K562 (cell line): ENCODE data around the gene USP2. TPM values are rescaled to one million over a fixed set of nuclear protein-coding genes. Genes with fewer than 3 reads are reported as not detected.

ENCODE experiments used
- ADNP ChIP-seq: fragments of 200-800 bp; sonication (Bioruptor generic); IDR thresholded peaks from 2 replicates; pipeline ENCODE4 v1.6.1; 2016; ENCODE audit warnings: missing genetic modification characterization, missing compliant biosample characterization
- CXXC5 ChIP-seq: fragments of 250-450 bp; sonication (Bioruptor Pico); IDR thresholded peaks from 2 replicates; pipeline ENCODE4 v1.8.0; 2022; ENCODE audit warnings: inconsistent platforms, mild to moderate bottlenecking, moderate library complexity
- FOXA3 ChIP-seq, 2 experiments: fragments of 450-650 bp in 1 of 2; sonication (generic) in 1 of 2; formaldehyde crosslinking; IDR thresholded peaks in 1 of 2; conservative IDR thresholded peaks in 1 of 2; 2 replicates each; pipeline versions ENCODE4 v1.4.0 to v1.8.0; 2020 to 2022; ENCODE audit warnings: mild to moderate bottlenecking in 2 of 2, missing genetic modification reagents in 1 of 2
- FUS ChIP-seq: fragments of 200-400 bp; formaldehyde crosslinking; optimal IDR thresholded peaks from 2 replicates; pipeline ENCODE3; 2017; ENCODE audit warnings: low read depth, low read length
- HSF4 ChIP-seq: fragments of 250-450 bp; sonication (Bioruptor Pico); IDR thresholded peaks from 2 replicates; pipeline ENCODE4 v2.1.2; 2022; ENCODE audit warnings: mild to moderate bottlenecking, moderate library complexity, borderline replicate concordance
- KDM4B ChIP-seq, 2 experiments: fragments of 450-650 bp in 1 of 2; sonication (generic) in 1 of 2; IDR thresholded peaks; 2 replicates each; pipeline ENCODE4 v1.6.1; 2016 to 2017; ENCODE audit warnings: borderline replicate concordance in 2 of 2, antibody characterized with exemption in 1 of 2, low read depth in 1 of 2, mild to moderate bottlenecking in 1 of 2
- KLF1 ChIP-seq: fragments of 450-650 bp; IDR thresholded peaks from 2 replicates; pipeline ENCODE4 v1.6.1; 2016; ENCODE audit warnings: missing genetic modification characterization, missing compliant biosample characterization
- MBD2 ChIP-seq: sonication (generic); IDR thresholded peaks from 2 replicates; pipeline ENCODE4 v1.6.1; 2016; ENCODE audit warnings: low read depth, borderline replicate concordance
- MCM7 ChIP-seq, 2 experiments: fragments of 450-650 bp; IDR thresholded peaks; 2 replicates each; pipeline ENCODE4 v1.6.1; 2016 to 2018
- NUFIP1 ChIP-seq: fragments of 450-650 bp; IDR thresholded peaks from 2 replicates; pipeline ENCODE4 v1.6.1; 2018; ENCODE audit not compliant: partially characterized antibody
- PHF21A ChIP-seq: fragments of 450-650 bp; IDR thresholded peaks from 2 replicates; pipeline ENCODE4 v1.6.1; 2017; ENCODE audit warnings: low read depth, borderline replicate concordance
- PRMT5 ChIP-seq: sonication (generic); formaldehyde crosslinking; IDR thresholded peaks from 2 replicates; pipeline ENCODE4 v1.5.0; 2020; ENCODE audit warnings: missing genetic modification reagents
- RNF2 ChIP-seq: sonication (generic); IDR thresholded peaks from 2 replicates; pipeline ENCODE4 v1.6.1; 2016
- SRSF7 ChIP-seq: fragments of 200-400 bp; formaldehyde crosslinking; optimal IDR thresholded peaks from 2 replicates; pipeline ENCODE3; 2017; ENCODE audit warnings: mild to moderate bottlenecking, low read depth, low read length
- U2AF1 ChIP-seq: fragments of 200-400 bp; formaldehyde crosslinking; optimal IDR thresholded peaks from 2 replicates; pipeline ENCODE3; 2017; ENCODE audit warnings: mild to moderate bottlenecking, low read depth, low read length, moderate library complexity
- ZNF274 ChIP-seq: IDR thresholded peaks from 2 replicates; pipeline ENCODE4 v1.6.1; 2011; ENCODE audit warnings: low read depth, mild to moderate bottlenecking, low read length, moderate library complexity, borderline replicate concordance
- ZNF436 ChIP-seq: fragments of 250-450, 450-650 bp; sonication (Bioruptor Pico); formaldehyde crosslinking; IDR thresholded peaks from 2 replicates; pipeline ENCODE4 v1.7.0; 2020; ENCODE audit warnings: mild to moderate bottlenecking
- ZNF507 ChIP-seq: conservative IDR thresholded peaks from 2 replicates; pipeline ENCODE4 v1.6.1; 2017; ENCODE audit warnings: missing genetic modification characterization, missing compliant biosample characterization
- ZNF766 ChIP-seq: fragments of 200-800 bp; sonication (Bioruptor generic); conservative IDR thresholded peaks from 2 replicates; pipeline ENCODE4 v1.6.1; 2016; ENCODE audit warnings: missing genetic modification characterization, missing compliant biosample characterization
- polyA plus RNA-seq, 8 experiments: library from polyadenylated mRNA; depleted of rRNA in 4 of 8; stranded (reverse) in 5 of 8; unstranded in 3 of 8; fragments of >200 nt; fragmentation: Nextera tagmentation in 2 of 8; fragmentation: Illumina TruSeq in 1 of 8; extraction: Ambion mirVana in 2 of 8; extraction: Trizol in 1 of 8; gene quantifications; 2 replicates each; pipeline versions ENCODE4 v1.2.1 to v1.2.3, GENCODE V29; 2011 to 2014; ENCODE audit warnings: inconsistent platforms in 1 of 8, missing spikeins in 1 of 8
- total RNA-seq, 7 experiments: library from RNA; depleted of rRNA in 6 of 7; stranded (reverse); fragments of >200 nt in 6 of 7; fragmentation: Illumina TruSeq in 2 of 7; extraction: Trizol in 2 of 7; gene quantifications; 2 replicates each; pipeline versions ENCODE4 v1.2.1 to v1.2.3, GENCODE V29; 2011 to 2021; ENCODE audit warnings: low replicate concordance in 1 of 7
- TF ChIP-seq, protein P1 (sequence below): fragments of 450-650 bp; IDR thresholded peaks from 2 replicates; pipeline ENCODE4 v1.6.1; 2016; ENCODE audit warnings: missing biosample characterization, missing genetic modification characterization
- TF ChIP-seq, protein P2 (sequence below): IDR thresholded peaks from 3 replicates; pipeline ENCODE4 v1.6.1; 2011; ENCODE audit warnings: borderline replicate concordance, mild to moderate bottlenecking; ENCODE audit not compliant: insufficient read length, insufficient read depth
- TF ChIP-seq, protein P3 (sequence below): fragments of 450-650 bp; IDR thresholded peaks from 2 replicates; pipeline ENCODE4 v1.6.1; 2016; ENCODE audit warnings: borderline replicate concordance

The USP2 gene
- total and polyA plus RNA-seq, 9 of the 15 experiments (the other 6 are each of a cell fraction or from before 2014, with no cell fraction given), result 2.8 to 16.9 (median 3.9) TPM

DNA sequence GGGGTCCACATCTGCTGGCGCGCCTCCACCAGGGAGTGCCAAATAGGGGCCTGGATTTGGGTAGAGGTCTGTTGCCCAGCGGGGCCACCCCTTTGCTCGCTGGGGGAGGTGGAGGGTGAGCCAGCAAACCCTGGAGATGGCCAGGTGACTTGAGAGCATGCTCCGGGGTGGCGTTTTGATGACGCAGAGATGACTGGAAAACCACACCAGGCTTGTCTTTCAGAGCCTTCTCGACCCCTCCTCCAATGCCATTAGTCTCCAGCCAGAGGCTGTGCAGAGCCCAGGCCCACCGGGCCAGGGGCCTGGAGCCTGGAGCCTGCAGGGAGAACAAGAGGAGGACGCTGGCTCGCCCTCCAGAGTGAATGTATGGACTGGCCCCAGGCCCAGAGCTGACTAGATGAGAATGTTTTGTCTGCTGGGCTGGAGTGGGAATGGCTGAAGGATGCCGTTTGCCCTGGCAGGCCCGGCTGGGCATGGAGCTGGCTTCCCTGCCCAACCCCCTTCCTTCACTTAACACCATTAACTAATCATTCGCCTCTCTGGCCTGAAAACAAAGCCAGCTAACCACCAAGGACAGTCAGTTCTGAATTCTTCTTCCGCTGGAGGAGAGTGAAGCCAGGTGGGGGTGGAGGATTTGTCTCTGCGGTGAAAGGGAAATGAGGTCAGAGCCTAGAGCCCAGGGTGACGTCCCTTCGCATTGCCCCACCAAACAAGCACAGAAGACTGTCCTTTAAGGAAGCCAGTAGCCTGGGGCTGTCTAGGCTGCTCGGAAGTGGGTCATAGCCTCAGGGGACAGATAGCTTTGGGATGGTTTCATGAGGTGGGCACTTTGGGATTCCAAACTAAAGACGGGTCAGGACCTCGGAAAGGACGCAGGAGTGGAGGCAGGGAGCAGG, 63.0 kb downstream of the USP2 start (continued):
- TF ChIP-seq FUS, result no peak
- no peak for TF ChIP-seq PRMT5
- TF ChIP-seq U2AF1, result no peak
- no peak for TF ChIP-seq HSF4
- TF ChIP-seq CXXC5 (CRISPR knock-in tag), result peak; percentile 22; the same call in 1 of the 2 replicates
- no peak for TF ChIP-seq KDM4B (IDR thresholded peaks at IDR 0.05; ENCODE audit: borderline replicate concordance in 2 of 2, low read depth in 1 of 2)
- no peak; the same call in 1 of the 2 replicates for TF ChIP-seq RNF2
- no peak for TF ChIP-seq PHF21A
- TF ChIP-seq KLF1, result no peak
- no peak for TF ChIP-seq ZNF274
- TF ChIP-seq MCM7 (IDR thresholded peaks at IDR 0.05), result no peak
- TF ChIP-seq FOXA3 (CRISPR knock-in tag; conservative IDR thresholded peaks at IDR 0.05 in 1 of 2, IDR thresholded peaks at IDR 0.05 in 1 of 2), result no peak
- TF ChIP-seq ZNF766 (CRISPR knock-in tag), result no peak
- no peak for TF ChIP-seq NUFIP1
- TF ChIP-seq, protein P1, sequence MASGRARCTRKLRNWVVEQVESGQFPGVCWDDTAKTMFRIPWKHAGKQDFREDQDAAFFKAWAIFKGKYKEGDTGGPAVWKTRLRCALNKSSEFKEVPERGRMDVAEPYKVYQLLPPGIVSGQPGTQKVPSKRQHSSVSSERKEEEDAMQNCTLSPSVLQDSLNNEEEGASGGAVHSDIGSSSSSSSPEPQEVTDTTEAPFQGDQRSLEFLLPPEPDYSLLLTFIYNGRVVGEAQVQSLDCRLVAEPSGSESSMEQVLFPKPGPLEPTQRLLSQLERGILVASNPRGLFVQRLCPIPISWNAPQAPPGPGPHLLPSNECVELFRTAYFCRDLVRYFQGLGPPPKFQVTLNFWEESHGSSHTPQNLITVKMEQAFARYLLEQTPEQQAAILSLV (tag), result no peak
- TF ChIP-seq ZNF436, result no peak
- TF ChIP-seq, protein P2, sequence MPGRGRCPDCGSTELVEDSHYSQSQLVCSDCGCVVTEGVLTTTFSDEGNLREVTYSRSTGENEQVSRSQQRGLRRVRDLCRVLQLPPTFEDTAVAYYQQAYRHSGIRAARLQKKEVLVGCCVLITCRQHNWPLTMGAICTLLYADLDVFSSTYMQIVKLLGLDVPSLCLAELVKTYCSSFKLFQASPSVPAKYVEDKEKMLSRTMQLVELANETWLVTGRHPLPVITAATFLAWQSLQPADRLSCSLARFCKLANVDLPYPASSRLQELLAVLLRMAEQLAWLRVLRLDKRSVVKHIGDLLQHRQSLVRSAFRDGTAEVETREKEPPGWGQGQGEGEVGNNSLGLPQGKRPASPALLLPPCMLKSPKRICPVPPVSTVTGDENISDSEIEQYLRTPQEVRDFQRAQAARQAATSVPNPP, result no peak
- TF ChIP-seq, protein P3, sequence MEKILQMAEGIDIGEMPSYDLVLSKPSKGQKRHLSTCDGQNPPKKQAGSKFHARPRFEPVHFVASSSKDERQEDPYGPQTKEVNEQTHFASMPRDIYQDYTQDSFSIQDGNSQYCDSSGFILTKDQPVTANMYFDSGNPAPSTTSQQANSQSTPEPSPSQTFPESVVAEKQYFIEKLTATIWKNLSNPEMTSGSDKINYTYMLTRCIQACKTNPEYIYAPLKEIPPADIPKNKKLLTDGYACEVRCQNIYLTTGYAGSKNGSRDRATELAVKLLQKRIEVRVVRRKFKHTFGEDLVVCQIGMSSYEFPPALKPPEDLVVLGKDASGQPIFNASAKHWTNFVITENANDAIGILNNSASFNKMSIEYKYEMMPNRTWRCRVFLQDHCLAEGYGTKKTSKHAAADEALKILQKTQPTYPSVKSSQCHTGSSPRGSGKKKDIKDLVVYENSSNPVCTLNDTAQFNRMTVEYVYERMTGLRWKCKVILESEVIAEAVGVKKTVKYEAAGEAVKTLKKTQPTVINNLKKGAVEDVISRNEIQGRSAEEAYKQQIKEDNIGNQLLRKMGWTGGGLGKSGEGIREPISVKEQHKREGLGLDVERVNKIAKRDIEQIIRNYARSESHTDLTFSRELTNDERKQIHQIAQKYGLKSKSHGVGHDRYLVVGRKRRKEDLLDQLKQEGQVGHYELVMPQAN, result no peak
- TF ChIP-seq SRSF7, result no peak
- no peak for TF ChIP-seq ZNF507
- TF ChIP-seq ADNP (tag), result no peak
- TF ChIP-seq MBD2, result no peak; the same call in 1 of the 2 replicates
